Middle frontal gyrus (tissue), 1 donor: ENCODE data around the gene GTF2H2C.
"Not testable (repeated sequence)": the region's sequence is repeated elsewhere in the genome, so short reads cannot be mapped to it uniquely, and the experiment has no call there.

Experiments
- DNase-seq: peaks from one replicate; pipeline ENCODE4 v3.0.0-alpha.2; 2015; ENCODE audit warnings: low spot score; ENCODE audit errors: extremely low spot score

Gene GTF2H2C

GRCh38 chr5:69566172-69566571, 6.2 kb downstream of the GTF2H2C start:
- not testable (repeated sequence) for DNase-seq

DNA sequence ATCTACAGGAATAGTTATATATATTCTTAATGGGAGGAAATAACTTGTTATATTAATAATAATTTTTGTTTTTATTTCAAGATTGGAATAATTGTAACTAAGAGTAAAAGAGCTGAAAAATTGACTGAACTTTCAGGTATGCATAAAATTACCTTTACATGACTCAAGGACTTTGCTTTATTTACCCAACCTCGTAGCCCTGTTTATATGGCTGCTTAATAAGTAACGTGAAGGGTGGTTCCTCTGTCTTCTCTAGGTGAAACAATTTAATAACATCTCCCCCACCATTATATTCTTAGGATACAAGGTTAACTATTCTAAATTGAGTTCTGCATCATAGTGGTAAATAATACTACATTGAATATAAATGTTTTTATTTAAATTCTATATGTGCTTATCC, 8.1 kb downstream of the GTF2H2C start:
- DNase-seq: not testable (repeated sequence)

DNA sequence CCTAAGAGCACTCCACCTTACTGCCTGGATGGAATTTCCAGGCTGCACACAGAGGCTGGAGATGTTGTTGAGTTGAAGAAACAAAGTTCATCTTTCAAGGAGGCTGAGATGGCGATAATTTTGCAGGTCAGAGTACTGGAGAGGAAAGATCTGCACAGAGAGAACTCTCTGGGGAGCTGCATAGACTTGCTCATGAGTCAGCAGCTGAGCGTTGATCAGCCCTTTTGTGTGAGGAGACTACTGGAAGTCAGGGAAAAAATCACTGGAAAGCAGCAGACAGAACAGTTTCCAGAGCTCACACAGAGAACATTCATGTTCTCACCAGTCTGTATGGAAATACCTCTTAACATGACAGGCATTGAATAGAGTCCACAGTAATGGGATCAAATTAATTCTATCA, 23.4 kb downstream of the GTF2H2C start:
- DNase-seq: not testable (repeated sequence)

DNA sequence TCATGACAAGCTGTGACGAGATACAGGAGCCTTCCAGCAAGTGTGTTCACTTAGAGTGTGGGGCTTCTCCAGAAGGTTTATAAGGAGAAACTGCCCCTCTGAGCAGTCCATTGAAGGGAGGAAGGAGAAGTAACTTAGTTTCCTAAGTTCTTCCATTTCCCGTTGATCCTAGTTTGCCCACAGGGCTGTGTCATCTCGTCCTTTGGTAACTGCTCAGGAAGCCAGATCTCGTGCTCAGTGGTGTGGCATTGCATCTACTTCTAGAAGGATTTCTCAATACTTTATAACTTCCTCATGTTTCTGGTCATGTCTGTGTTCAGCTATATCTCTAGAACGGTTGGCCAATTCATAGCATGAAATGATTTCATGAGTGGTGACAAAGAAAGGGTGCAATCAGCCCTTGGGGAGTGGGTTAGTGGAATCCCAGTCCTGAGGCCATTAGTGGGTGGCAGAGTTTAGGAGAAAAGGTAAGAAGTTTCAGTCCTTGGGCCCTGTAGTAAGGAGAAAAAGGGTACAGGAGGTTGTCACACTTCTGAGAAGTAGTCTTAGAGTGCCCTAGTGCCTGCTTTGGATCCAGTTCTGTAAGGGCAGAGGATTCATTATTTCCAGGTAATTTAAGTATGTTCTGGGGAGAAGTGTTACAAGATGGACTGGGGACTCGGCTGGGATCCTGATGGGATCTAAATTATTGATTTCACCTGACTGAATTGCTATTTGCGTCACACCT, 36.3 kb downstream of the GTF2H2C start:
- DNase-seq: not testable (repeated sequence)

DNA sequence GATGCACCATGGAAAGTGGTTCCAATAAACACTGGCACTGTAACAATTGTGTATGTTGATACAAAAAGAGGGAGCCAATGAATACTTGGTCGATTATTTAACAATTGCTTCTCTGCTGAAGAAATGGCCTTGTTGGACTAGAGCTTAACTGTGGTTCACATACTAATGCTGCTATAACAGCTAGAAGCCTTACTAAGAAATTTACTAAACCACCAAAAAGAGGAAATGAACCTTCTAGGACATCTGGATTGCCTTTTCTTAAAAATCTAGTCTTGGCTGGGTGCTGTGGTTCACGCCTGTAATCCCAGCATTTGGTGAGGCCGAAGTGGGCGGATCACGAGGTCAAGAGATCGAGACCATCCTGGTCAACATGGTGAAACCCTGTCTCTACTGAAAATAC, 42.0 kb downstream of the GTF2H2C start:
- DNase-seq: not testable (repeated sequence)

DNA sequence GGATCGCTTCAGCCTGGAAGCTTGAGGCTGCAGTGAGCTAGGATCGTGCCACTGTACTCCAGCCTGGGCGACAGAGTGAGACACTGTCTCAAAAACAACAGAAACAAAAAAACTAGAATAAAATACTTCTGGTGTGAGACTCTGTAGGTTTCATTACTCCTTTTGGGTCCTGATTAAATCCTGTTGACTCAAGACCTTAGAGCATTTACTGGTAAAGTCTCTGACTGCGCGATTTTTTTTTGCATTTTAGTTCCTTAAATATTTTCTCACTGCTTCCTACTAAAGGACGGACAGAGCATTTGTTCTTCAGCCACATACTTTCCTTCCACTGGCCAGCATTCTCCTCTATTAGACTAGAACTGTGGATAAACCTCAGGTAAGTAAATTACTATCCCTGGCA, 46.8 kb downstream of the GTF2H2C start:
- DNase-seq: not testable (repeated sequence)

DNA sequence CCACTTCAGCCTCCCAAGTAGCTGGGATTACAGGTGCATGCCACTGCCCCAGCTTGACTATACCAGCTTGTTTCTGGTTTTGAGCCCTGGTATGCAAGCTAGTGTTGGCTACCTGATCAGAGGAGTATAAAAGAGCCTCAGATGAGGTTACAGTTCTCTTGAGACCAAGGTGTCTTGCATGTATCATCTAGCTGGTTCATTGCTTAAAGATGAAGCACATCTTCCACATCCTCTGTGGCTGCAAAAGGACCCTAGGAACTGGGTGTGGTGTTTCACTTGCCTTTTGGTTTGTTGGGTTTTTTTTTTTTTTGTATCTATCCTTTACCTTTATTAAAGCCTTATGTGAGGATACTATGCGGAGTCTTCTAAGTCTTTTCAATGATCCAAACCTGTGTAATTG, 47.8 kb downstream of the GTF2H2C start:
- DNase-seq: not testable (repeated sequence)

- DNase-seq: not testable (repeated sequence)
Measured at GRCh38 chr5:69608861-69609496, 49.0 kb downstream of the GTF2H2C start.

GRCh38 chr5:69614843-69615242, 54.9 kb downstream of the GTF2H2C start:
- not testable (repeated sequence) for DNase-seq

DNA sequence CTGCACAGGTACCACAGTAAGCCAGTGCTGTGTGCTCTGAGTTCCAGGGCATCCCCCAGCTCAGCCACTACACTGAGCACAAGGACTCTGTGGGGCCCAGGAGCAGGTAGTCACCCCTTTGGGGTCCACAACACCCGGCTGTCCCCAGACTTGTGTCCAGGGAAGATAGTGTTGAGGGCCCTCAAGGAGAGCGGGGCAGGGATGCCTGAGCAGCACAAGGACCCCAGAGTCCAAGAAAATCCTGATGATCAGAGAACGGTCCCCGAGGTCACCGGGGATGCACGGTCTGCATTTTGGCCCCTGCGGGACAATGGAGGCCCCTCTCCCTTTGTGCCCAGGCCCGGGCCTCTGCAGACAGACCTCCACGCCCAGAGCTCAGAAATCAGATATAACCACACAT, 71.9 kb downstream of the GTF2H2C start:
- not testable (repeated sequence) for DNase-seq
